GM18502 (cell line): ENCODE measurements around the gene NUP188.
"Not testable (repeated sequence)": the region's sequence is repeated elsewhere in the genome, so short reads cannot be mapped to it uniquely, and the experiment has no call there.

Experiments used
- ATAC-seq: cut with Tn5 transposase; IDR thresholded peaks from one replicate; pipeline ENCODE4 v1.9.1; 2021; ENCODE audit warnings: mild to moderate bottlenecking; ENCODE audit not compliant: unreplicated experiment, poor library complexity

The NUP188 gene

DNA sequence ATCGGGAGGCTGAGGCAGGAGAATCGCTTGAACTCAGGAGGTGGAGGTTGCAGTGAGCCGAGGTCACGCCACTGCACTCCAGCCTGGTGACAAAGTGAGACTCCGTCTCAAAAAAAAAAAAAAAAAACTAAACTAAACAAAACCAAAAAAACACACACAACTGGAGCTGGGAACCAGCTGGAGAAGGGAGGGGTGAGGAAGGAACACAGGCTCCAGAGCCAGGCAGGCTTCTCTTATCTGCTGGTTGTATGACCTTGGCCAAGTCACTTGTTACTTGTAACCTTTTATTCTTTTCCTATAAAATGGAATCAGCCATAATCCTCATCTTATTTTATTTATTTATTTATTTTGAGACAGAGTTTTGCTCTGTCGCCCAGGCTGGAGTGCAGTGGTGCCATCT is 56.7 kb downstream of the NUP188 start:
- not testable (repeated sequence) for ATAC-seq

DNA sequence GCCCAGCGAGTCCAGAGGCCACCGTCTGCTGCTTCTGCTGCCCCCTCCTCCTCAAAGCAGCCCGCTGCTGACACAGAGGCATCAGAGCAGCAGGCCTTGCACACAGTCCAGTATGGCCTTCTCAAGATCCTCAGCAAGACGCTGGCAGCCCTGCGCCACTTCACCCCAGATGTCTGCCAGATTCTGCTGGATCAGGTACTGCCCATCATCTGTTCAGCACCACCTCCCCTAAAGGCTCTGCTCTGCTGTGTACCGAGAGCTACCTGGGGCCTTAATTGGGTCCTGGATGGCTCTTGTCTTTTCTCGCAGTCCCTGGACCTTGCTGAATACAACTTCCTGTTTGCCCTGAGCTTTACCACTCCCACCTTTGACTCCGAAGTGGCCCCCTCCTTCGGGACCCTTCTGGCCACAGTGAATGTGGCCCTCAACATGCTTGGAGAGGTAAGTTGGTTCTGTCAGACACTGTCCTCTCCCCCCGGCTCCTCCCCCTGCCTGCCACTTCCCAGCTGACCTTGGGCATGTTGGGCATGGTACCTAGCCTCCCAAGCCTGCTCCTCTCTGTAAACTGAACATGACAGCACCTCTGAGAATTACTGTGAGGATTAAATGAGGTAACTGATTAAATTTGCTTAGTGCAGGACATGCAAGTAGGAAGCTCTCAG is 58.0 kb downstream of the NUP188 start:
- ATAC-seq: no peak

DNA sequence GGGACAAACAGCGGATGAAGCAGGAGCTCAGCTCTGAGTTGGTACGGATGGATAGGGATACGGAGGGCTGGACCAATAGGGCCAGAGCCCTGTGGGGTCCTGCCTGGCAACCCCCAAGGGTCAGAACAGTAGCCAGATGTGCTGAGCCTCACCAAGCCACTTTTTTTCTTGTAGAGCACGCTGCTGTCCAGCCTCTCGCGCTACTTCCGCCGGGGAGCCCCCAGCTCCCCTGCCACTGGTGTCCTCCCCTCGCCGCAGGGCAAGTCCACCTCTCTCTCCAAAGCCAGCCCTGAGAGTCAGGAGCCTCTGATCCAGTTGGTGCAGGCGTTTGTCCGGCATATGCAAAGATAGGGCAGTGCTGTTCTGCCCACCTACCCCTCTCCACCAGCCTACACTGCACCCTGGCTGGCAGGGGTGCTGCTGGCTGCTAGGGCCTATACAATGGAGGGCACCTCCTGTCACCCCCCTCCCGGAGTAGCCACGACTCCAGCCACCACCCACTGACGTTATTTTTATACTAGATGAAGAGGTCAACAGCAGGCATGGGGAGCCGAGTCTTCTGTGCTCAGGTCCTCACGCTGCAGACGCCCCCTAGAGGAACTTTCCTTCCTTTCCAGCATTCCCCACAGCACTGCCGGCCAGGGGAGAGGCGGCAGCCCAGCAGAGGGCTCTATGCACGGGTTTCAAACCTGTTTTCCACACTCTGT is 59.0 kb downstream of the NUP188 start:
- ATAC-seq: no peak

GRCh38 chr9:129007035-129007765 is 59.7 kb downstream of the NUP188 start:
- no peak for ATAC-seq

DNA sequence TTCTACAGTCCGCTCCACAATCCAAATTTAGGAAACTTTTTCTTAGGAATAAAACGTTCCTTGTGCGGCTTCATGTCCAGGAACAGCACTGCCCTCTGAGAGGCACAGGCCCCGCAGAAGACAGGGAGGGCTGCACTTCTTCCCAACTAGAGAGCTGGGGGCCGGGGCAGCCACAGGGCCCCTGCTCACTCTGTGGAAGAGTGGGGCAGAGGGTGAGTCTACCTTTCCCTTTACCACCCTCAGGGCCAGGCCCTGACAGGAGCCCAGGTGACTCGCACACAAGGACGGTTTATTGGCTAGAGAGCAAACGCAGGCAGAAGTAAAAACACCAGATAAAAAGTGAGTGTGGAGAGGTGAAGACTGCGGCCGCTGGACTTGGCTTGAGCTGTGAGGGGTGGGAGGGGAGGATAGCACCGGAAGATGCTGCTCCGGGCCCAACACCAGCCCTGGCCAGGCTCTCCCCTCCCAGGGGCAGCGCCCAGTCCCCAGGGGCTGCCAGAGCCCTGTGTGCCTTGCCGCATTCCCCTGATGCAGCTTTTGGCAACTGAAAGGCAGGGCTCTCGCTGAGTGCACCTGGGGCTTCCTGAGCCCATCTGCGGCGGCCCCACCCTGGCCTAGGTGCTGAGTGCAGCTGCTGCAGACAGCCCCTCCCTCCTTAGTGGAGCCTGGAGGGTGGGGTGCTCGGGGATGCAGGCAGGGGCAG is 60.4 kb downstream of the NUP188 start:
- ATAC-seq: no peak

DNA sequence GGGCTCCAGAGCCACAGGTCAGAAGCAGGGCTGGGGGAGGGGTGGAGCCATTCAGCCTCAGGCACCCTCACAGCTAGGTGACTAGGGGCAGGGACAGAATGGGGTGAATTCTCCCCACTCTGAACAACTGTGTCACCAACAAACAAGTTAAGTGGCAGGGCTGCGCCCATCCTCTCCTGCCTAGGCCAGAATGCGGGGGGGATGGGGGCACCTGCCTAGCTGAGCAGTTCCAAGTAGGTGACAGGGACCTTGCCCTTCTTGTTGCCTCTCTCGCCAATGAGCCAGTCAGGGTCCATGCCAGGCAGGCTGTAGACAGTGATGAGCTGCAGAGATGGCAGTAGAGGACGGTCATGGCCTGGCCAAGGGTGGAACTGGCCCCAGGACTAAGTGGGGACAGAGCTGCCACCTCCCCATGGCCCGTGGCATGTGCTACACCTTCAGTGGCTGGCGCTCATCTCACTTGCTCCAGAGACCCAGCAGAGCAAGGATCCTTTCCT is 61.0 kb downstream of the NUP188 start:
- ATAC-seq: no peak

DNA sequence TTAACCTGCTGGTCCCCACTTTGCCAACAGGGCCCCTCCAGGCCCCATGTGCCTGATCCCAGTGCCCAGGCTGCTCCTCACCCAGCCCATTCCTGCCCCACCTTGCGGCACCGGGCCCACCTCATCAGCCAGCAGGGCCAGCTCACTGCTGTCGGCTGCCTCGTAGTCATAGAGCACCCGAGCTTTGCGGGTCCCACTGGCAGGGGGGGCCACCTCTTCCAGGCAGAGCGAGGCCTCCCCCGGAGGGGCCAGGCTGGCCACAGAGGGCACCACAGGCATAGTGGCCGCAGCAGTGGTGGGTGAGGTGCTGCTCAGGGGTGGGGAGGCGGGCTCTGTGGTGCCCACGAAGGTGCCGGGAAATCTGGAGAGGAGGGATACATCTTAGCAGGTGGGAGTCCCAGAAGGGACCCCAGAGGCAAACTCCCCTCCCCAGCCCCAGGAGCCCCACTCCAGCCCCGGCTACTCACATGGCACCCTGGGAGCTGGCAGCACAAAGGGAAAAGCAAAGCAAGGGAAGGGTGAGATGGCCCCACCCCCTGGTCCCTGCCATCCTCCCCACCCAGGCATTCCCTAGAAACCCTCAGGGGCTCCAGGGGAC is 61.6 kb downstream of the NUP188 start:
- ATAC-seq: no peak

GRCh38 chr9:129009584-129010141 is 62.2 kb downstream of the NUP188 start:
- ATAC-seq: no peak

- no peak for ATAC-seq
These were observed 62.9 kb downstream of the NUP188 start for GRCh38 chr9:129010267-129010975.

GRCh38 chr9:129011170-129011569 is 63.7 kb downstream of the NUP188 start:
- ATAC-seq: no peak

GRCh38 chr9:129011761-129012181 is 64.3 kb downstream of the NUP188 start:
- ATAC-seq: no peak

- no peak for ATAC-seq
These were observed 64.8 kb downstream of the NUP188 start for GRCh38 chr9:129012343-129012742.

- ATAC-seq: no peak
These were observed 65.5 kb downstream of the NUP188 start for GRCh38 chr9:129012893-129013448.

DNA sequence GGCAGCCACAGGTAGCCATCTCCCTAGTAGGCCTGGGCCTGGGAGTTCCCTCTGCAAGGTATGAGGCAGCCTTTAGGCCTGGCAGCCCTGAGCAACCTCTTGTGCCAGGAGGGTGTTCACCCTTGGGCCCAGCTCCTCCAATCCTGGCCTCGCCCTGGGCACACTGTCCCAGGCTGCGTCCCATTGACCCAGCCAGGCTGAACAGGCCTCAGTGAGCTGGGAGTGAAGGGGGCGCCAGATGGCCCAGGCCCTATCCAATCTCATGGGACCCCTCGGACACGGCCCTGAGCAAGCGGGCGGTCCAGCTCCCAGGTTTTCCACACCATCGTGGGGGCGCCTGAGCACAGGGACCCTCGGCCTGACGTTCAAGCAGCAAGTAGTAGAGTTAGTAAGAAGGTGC is 66.2 kb downstream of the NUP188 start:
- no peak for ATAC-seq

GRCh38 chr9:129014124-129014523 is 66.6 kb downstream of the NUP188 start:
- no peak for ATAC-seq

DNA sequence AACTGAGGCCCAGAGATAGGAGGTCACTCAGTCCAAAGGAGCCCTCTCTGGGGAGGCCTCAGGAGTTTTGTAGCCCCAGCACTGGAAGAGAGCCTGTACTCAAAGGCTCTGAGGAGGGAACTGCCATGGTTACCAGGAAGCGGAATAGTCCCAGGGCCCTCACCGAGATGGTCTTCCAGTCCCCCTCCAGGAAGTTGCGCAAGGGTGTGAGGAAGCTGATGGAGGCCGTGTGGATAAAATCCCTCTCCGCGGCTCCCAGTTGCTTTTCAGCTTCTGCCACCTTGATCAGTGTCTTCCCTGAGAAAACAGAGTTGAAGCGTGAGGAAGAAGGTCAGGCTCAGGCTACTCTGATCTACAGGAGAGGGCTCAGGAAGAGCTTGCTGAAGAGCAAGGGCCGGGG is 67.1 kb downstream of the NUP188 start:
- no peak for ATAC-seq

- no peak for ATAC-seq
These were observed 73.6 kb downstream of the NUP188 start for GRCh38 chr9:129021091-129021490.

DNA sequence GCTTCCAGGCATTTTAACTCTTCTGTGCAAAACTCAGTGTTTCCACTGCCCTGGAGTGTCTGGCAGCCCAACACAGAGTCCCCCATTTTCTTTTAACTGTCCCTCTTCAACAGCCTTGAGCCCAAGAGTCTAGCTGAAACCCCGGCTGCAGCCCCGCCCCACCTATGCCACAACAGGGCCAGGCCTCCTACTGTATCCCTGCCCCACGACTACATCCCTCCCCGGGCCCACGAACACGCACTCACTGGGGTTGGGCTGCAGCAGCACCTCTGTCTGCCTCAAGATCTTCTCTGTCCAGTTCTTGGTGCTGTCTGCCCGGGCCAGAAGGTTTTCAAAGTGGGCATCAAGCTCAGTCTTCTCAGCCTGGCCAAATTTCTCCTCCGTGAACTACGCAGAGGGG is 74.5 kb downstream of the NUP188 start:
- ATAC-seq: no peak
